Measurements from ENCODE around the gene AGXT. TPM values are rescaled to one million over a fixed set of nuclear protein-coding genes. Genes with fewer than 3 reads are reported as not detected.

Gene AGXT
- polyA plus RNA-seq, 1 donor (not counting 4 experiments of a cell fraction or from before 2014, with no cell fraction given) = not detected

DNA sequence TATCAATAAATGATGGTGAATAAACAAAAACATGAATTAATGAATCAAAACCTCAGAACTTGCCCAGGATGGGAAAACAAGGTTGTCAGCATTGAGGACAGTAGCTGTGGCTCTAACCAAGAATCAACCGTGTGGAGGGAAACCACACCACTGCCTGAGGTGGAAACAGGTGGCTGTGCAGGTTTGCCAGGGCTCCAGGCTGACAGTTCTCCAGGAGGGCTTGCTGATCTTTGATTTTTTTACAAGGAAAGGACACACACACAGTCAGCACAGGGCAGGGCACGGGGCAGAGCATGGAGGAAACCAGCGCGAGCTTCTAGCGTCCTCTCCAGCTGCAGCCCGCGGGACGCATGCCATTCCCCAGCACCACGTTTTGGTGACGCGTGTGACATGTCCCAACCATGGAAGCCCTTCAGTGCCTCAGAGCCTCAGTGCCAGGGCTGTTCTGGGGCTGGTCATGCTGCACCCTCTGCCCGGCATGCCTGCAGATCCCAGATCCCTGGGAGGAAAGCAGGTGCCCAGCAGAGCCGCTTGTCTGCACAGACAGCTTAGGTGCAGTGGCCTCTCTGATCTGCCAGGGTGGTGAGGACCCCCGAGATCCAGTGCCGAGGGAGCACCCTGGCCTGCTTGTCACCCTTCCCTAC is 15.8 kb upstream of the AGXT start:
- Histone ChIP-seq H3K36me3 (ENCODE audit: control insufficient read depth in 2 of 2, extremely low read depth in 1 of 2, insufficient read depth in 2 of 2, low read length in 2 of 2) (no peaks in the 10 kb centered on the region), H3K27ac (ENCODE audit: control insufficient read depth, insufficient read depth, low read length) (no peak overlapping the region), H3K79me2 (ENCODE audit: control insufficient read depth, insufficient read depth, low read length) (no peaks in the 10 kb centered on the region), H3K4me3 (ENCODE audit: control insufficient read depth in 2 of 3, extremely low read depth in 1 of 3, insufficient read depth in 2 of 3, low read depth in 1 of 3, low read length in 3 of 3) (no peak overlapping the region), H2AFZ (ENCODE audit: control insufficient read depth, low read length) (no peak overlapping the region), H4K20me1 (ENCODE audit: control insufficient read depth, extremely low read depth, insufficient read depth, low read length) (no peaks in the 10 kb centered on the region), H3K9ac (ENCODE audit: control insufficient read depth, extremely low read depth, insufficient read depth, low read length) (no peak overlapping the region), H3K4me1 (ENCODE audit: control insufficient read depth, extremely low read depth, insufficient read depth, low read length) (no peaks in the 10 kb centered on the region), H3K27me3 (ENCODE audit: control insufficient read depth, extremely low read depth, insufficient read depth, low read length) (peaks cover 9% of the 10 kb centered on the region), H3K4me2 (ENCODE audit: control insufficient read depth, extremely low read depth, insufficient read depth, low read depth, low read length) (no peak overlapping the region), H3K9me3 (ENCODE audit: control insufficient read depth, low read depth, low read length) (peaks cover 5% of the 10 kb centered on the region), H3K9me1 (ENCODE audit: control insufficient read depth, extremely low read depth, insufficient read depth, low read length) (no peaks in the 10 kb centered on the region)
- dilution Hi-C loops (cut with MboI; ENCODE audit: extremely low pct_ligation_motif_present, low sequenced_read_pairs) = no loop called here
- no peak for TF ChIP-seq EZH2 (IDR thresholded peaks at IDR 0.05; ENCODE audit: low read length)
- TF ChIP-seq, protein P1, sequence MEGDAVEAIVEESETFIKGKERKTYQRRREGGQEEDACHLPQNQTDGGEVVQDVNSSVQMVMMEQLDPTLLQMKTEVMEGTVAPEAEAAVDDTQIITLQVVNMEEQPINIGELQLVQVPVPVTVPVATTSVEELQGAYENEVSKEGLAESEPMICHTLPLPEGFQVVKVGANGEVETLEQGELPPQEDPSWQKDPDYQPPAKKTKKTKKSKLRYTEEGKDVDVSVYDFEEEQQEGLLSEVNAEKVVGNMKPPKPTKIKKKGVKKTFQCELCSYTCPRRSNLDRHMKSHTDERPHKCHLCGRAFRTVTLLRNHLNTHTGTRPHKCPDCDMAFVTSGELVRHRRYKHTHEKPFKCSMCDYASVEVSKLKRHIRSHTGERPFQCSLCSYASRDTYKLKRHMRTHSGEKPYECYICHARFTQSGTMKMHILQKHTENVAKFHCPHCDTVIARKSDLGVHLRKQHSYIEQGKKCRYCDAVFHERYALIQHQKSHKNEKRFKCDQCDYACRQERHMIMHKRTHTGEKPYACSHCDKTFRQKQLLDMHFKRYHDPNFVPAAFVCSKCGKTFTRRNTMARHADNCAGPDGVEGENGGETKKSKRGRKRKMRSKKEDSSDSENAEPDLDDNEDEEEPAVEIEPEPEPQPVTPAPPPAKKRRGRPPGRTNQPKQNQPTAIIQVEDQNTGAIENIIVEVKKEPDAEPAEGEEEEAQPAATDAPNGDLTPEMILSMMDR (optimal IDR thresholded peaks at IDR 0.05 in 1 of 3, IDR thresholded peaks at IDR 0.05 in 1 of 3, conservative IDR thresholded peaks at IDR 0.05 in 1 of 3; ENCODE audit: extremely low read depth in 1 of 3, insufficient read depth in 2 of 3, low read length in 3 of 3) = no peak
- DNase-seq (ENCODE audit: low read depth, low spot score) (no peak), FAIRE-seq (no peak)

DNA sequence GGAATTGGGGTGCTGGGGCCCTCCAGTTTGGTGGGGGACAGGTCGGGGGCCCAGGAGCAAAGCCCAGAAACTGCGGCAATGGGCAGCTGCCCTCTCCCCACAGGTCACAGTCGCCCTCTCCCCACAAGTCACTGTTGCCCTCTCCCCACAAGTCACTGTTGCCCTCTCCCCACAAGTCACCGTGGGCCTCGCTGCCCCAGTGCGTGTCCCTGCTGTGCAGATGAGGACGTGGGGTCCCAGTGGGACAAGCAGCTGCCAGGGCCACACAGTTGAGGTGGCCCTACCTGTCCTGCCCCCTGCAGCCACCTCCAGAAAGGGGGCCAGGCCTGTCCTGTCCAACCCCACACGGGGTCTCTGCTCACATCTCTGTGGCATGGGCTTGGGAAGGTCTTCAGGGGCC is 13.0 kb upstream of the AGXT start:
- DNase-seq (ENCODE audit: low read depth, low spot score) (no peak), FAIRE-seq (no peak)
- TF ChIP-seq EZH2 (IDR thresholded peaks at IDR 0.05; ENCODE audit: low read length) = no peak
- TF ChIP-seq, protein P1 (optimal IDR thresholded peaks at IDR 0.05 in 1 of 3, IDR thresholded peaks at IDR 0.05 in 1 of 3, conservative IDR thresholded peaks at IDR 0.05 in 1 of 3; ENCODE audit: extremely low read depth in 1 of 3, insufficient read depth in 2 of 3, low read length in 3 of 3) = no peak
- no peaks in the 10 kb centered on the region for H3K36me3 ChIP-seq (ENCODE audit: control insufficient read depth in 2 of 2, extremely low read depth in 1 of 2, insufficient read depth in 2 of 2, low read length in 2 of 2)
- H3K4me3 ChIP-seq (ENCODE audit: control insufficient read depth in 2 of 3, extremely low read depth in 1 of 3, insufficient read depth in 2 of 3, low read depth in 1 of 3, low read length in 3 of 3) = no peak overlapping the region
- no peaks in the 10 kb centered on the region for H3K9me1 ChIP-seq (ENCODE audit: control insufficient read depth, extremely low read depth, insufficient read depth, low read length)
- H3K27me3 ChIP-seq (ENCODE audit: control insufficient read depth, extremely low read depth, insufficient read depth, low read length) = peaks cover 14% of the 10 kb centered on the region
- no peak overlapping the region for H3K27ac ChIP-seq (ENCODE audit: control insufficient read depth, insufficient read depth, low read length)
- H3K79me2 ChIP-seq (ENCODE audit: control insufficient read depth, insufficient read depth, low read length) = no peaks in the 10 kb centered on the region
- H3K4me1 ChIP-seq (ENCODE audit: control insufficient read depth, extremely low read depth, insufficient read depth, low read length) = no peaks in the 10 kb centered on the region
- dilution Hi-C loops (cut with MboI; ENCODE audit: extremely low pct_ligation_motif_present, low sequenced_read_pairs) = no loop called here
- peaks cover 5% of the 10 kb centered on the region for H3K9me3 ChIP-seq (ENCODE audit: control insufficient read depth, low read depth, low read length)
- no peaks in the 10 kb centered on the region for H4K20me1 ChIP-seq (ENCODE audit: control insufficient read depth, extremely low read depth, insufficient read depth, low read length)
- no peak overlapping the region for H3K9ac ChIP-seq (ENCODE audit: control insufficient read depth, extremely low read depth, insufficient read depth, low read length)
- H2AFZ ChIP-seq (ENCODE audit: control insufficient read depth, low read length) = no peak overlapping the region
- no peak overlapping the region for H3K4me2 ChIP-seq (ENCODE audit: control insufficient read depth, extremely low read depth, insufficient read depth, low read depth, low read length)
